GM12872 (cell line): Measurements from ENCODE around the gene DENND6A.

Experiments used
- CTCF ChIP-seq: IDR thresholded peaks from 3 replicates; pipeline ENCODE4 v1.5.1; 2011; ENCODE audit warnings: low read depth, mild to moderate bottlenecking, low read length, moderate library complexity; ENCODE audit not compliant: insufficient read depth

DENND6A gene

GRCh38 chr3:57655727-57656126 is 37.1 kb downstream of the DENND6A start:
- no peak for TF ChIP-seq CTCF

- TF ChIP-seq CTCF, result no peak
Measured at GRCh38 chr3:57654267-57654666, 38.6 kb downstream of the DENND6A start.

GRCh38 chr3:57652203-57652602 is 40.7 kb downstream of the DENND6A start:
- TF ChIP-seq CTCF, result no peak

GRCh38 chr3:57647292-57647940 is 45.5 kb downstream of the DENND6A start:
- no peak for TF ChIP-seq CTCF

- no peak for TF ChIP-seq CTCF
Measured at GRCh38 chr3:57646723-57647122, 46.2 kb downstream of the DENND6A start.

- no peak for TF ChIP-seq CTCF
Measured at GRCh38 chr3:57644740-57645139, 48.1 kb downstream of the DENND6A start.

- no peak for TF ChIP-seq CTCF
Measured at GRCh38 chr3:57637391-57637790, 55.5 kb downstream of the DENND6A start.

GRCh38 chr3:57627976-57628375 is 64.9 kb downstream of the DENND6A start:
- no peak for TF ChIP-seq CTCF
